Thoracic aorta (tissue), 2 donors: ENCODE measurements around the gene TRABD. TPM values are rescaled to one million over a fixed set of nuclear protein-coding genes. Genes with fewer than 3 reads are reported as not detected.

Experiments used
- ATAC-seq: fragments of 150-250 bp; one replicate; pipeline ENCODE4 v1.8.0; 2017; ENCODE audit warnings: low read depth; ENCODE audit not compliant: insufficient number of reproducible peaks, low FRiP score
- DNase-seq: peaks from one replicate; pipeline ENCODE4 v3.0.0-alpha.2; 2020; ENCODE audit warnings: low spot score
- H3K27ac ChIP-seq, 2 donors: fragments of 200-600 bp; sonication (generic); 1 replicate in 1 of 2; 2 replicates in 1 of 2; pipeline ENCODE4 v1.5.1; 2016; ENCODE audit warnings: mild to moderate bottlenecking in 2 of 2, moderate library complexity in 2 of 2
- H3K27me3 ChIP-seq: fragments of 200-600 bp; sonication (generic); replicated peaks from 2 replicates; pipeline ENCODE4 v1.6.0; 2016; ENCODE audit warnings: mild to moderate bottlenecking; ENCODE audit not compliant: insufficient read depth
- H3K36me3 ChIP-seq: fragments of 200-600 bp; sonication (generic); one replicate; pipeline ENCODE4 v1.5.1; 2016
- H3K4me1 ChIP-seq, 2 donors: fragments of 200-600 bp; sonication (generic); 1 replicate in 1 of 2; 2 replicates in 1 of 2; pipeline versions ENCODE4 v1.5.1 to v1.6.0; 2016; ENCODE audit warnings: low read depth in 2 of 2, mild to moderate bottlenecking in 1 of 2; ENCODE audit not compliant: control insufficient read depth in 1 of 2
- H3K4me3 ChIP-seq: fragments of 200-600 bp; sonication (generic); 2 replicates; pipeline ENCODE4 v1.5.1; 2016; ENCODE audit warnings: mild to moderate bottlenecking
- H3K9me3 ChIP-seq: fragments of 200-600 bp; sonication (generic); 2 replicates; pipeline ENCODE4 v1.5.1; 2016
- total RNA-seq, 2 donors: library from RNA; depleted of rRNA; stranded (reverse); fragments of >200 nt; gene quantifications; one replicate each; pipeline versions ENCODE4 v1.1.0 to v1.2.3, GENCODE V29; 2016
- TF ChIP-seq, protein P1 (sequence below): fragments of 200-600 bp; sonication (generic); IDR thresholded peaks from one replicate; pipeline ENCODE4 v1.5.1; 2019; ENCODE audit warnings: antibody characterized with exemption

TRABD gene
- total RNA-seq, 2 donors from 2014 or later = 31.7 to 40.6 TPM

DNA sequence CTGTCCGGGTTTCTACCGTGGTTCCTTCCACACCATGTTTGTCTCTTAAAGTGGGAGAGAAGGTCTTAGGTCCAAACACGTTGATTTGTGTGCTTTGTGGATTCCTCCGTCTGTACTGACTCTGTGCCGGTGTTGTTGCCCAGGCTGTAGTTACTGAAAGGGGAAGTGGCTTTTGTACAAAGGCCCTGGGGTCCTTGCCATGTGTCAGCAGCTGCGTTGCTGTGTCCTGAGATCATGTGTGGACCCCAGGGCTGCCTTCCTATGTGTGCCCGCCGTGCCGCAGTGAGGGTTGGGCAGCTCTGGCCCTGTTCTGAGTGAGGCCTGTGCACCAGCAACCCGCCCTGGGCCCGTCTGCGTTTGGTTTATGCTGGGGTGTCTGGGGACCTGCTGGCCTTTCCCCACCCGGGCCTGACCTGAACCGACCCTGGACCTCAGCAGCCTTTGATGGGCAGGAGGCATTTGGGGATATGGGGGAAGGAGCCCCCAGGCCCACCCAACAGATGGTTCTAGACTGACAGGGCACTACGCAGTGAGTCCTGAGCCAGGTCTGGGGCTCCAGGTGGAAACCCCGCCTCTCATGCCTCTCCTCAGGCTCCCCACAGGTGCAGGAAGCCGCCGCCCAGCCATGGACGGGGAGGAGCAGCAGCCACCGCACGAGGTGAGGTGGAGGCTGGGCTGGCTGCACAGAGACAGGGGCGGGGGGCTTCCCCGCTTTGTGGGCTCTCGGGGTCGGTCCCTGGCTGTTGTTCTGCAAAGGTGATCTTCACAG lies 6.9 kb downstream of the TRABD start:
- TF ChIP-seq, protein P1, sequence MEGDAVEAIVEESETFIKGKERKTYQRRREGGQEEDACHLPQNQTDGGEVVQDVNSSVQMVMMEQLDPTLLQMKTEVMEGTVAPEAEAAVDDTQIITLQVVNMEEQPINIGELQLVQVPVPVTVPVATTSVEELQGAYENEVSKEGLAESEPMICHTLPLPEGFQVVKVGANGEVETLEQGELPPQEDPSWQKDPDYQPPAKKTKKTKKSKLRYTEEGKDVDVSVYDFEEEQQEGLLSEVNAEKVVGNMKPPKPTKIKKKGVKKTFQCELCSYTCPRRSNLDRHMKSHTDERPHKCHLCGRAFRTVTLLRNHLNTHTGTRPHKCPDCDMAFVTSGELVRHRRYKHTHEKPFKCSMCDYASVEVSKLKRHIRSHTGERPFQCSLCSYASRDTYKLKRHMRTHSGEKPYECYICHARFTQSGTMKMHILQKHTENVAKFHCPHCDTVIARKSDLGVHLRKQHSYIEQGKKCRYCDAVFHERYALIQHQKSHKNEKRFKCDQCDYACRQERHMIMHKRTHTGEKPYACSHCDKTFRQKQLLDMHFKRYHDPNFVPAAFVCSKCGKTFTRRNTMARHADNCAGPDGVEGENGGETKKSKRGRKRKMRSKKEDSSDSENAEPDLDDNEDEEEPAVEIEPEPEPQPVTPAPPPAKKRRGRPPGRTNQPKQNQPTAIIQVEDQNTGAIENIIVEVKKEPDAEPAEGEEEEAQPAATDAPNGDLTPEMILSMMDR = no peak
- no peak overlapping the region for H3K27ac ChIP-seq
- DNase-seq = no peak
- H3K27me3 ChIP-seq = no peaks in the 10 kb centered on the region
- no peak for ATAC-seq
- H3K36me3 ChIP-seq = peaks cover 8% of the 10 kb centered on the region
- peaks cover 18 to 27% of the 10 kb centered on the region in 2 donors for H3K4me1 ChIP-seq
- H3K9me3 ChIP-seq = no peaks in the 10 kb centered on the region
- no peak overlapping the region for H3K4me3 ChIP-seq

DNA sequence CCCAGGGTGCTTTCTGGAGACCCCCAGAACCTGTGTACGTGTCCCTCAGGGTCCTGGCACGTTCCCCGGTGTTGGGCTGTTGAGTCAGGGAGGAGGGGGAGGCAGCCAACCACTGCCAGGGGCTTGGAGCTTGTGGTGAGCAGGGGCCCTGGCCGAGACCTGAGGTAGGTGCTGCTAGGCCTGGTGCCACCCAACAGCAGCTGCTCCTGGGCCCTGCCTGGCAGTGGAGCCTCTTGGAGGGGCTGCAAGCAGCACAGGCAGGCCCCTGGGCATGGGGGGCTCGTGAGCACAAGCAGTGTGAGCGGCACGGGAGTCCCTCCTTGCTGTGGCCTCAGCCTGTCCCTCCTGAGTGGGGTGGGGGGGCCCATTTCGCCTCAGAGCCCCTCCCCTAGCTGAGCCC lies 7.9 kb downstream of the TRABD start:
- TF ChIP-seq, protein P1 = no peak
- ATAC-seq = no peak

DNA sequence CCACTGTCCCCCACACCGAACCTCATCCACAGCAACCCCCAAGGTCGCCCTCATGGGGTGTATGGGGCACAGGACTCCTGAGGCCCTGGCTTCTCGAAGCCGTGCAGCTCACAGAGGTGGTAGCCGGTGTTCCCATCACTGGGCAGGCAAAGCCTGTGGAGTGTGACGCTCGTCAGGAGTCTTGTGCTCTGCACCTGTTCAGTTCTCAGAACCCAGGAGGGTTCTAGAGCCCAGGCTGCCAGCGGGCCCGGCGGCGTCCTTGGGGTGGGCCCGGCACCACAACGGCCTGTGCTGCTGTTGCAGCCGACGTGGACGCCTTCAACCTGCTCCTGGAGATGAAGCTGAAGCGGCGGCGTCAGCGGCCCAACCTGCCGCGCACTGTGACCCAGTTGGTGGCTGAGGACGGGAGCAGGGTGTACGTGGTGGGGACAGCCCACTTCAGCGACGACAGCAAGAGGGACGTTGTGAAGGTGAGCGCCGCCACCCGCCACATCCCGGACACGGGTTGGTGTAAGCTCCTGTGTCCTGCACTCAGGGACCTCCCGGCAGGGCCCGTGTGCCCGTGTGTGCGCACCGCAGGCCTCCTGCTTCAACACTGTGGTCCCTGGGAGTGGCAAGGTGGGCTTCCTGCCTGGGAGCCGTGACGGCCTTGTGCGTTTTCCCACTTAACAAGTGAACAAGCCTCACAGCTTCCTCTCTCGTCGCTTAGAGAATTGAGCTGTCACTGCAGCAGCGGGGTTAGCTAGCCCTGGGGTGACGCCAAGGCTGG lies 8.5 kb downstream of the TRABD start:
- H3K27ac ChIP-seq = no peak overlapping the region
- H3K36me3 ChIP-seq = peaks cover 8% of the 10 kb centered on the region
- no peaks in the 10 kb centered on the region for H3K9me3 ChIP-seq
- H3K27me3 ChIP-seq = no peaks in the 10 kb centered on the region
- H3K4me3 ChIP-seq = no peak overlapping the region
- no peak for ATAC-seq
- DNase-seq = no peak
- TF ChIP-seq, protein P1 = no peak
- H3K4me1 ChIP-seq = peaks cover 16 to 26% of the 10 kb centered on the region in 2 donors

More for the DNA sequence above, 7.9 kb downstream of the TRABD start:
- Histone ChIP-seq H3K4me3 (no peak overlapping the region), H3K27me3 (no peaks in the 10 kb centered on the region), H3K36me3 (peaks cover 8% of the 10 kb centered on the region), H3K9me3 (no peaks in the 10 kb centered on the region), H3K4me1 (peaks cover 18 to 27% of the 10 kb centered on the region in 2 donors), H3K27ac (no peak overlapping the region)
- no peak for DNase-seq

DNA sequence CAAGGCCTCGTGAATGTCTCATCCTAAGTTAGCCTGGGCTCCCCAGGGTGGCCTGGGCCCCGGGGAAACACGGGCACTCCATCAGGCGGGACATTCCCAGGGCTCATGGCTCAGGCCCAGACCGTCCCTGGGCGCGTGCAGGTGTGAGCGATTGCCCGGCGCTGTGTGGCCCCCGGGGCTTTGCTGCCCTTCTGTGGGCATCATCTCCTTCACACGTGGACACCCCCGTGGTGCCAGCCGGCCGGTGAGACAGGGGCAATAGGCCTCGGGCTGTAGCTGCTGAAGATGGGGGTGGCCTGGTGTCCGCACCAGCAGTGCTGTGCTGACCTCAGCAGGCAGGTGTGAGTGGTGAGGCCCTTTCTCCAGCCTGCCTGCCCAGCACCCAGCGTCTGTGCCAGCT lies 10.5 kb downstream of the TRABD start:
- Histone ChIP-seq H3K4me3 (no peak overlapping the region), H3K9me3 (no peaks in the 10 kb centered on the region), H3K27me3 (no peaks in the 10 kb centered on the region), H3K36me3 (peaks cover 8% of the 10 kb centered on the region), H3K4me1 (peaks cover 6 to 15% of the 10 kb centered on the region in 2 donors), H3K27ac (no peak overlapping the region)
- DNase-seq (no peak), ATAC-seq (no peak)
- TF ChIP-seq, protein P1 = no peak
